NCI-H187 treated with DMSO at 0.1 percent for 48 hours (cell line): Measurements from ENCODE around the gene CKMT1A.

Experiments
- DNase-seq: peaks from one replicate; lab custom pipeline; 2025; lab: John Stamatoyannopoulos, UW

Gene CKMT1A

DNA sequence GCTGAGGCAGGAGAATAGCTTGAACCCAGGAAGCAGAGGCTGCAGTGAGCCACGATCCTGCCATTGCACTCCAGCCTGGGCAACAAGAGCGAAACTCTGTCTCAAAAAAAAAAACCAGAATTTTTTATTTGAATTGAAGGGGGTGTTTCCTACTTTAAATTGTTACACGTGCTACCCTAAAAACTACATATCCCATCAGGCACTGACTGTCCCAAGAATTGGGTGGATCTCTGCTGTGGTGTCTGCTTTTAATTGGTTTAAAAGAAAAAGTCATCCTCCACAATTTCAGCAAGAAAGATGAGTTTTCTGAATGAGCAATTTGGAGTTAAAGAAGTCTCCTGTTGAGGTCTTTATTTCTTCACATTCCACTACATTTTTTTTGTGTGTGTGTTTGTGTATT, 54.7 kb downstream of the CKMT1A start:
- DNase-seq: no peak
